MCF 10A (cell line): Measurements from ENCODE around the gene VPS29. TPM values are rescaled to one million over a fixed set of nuclear protein-coding genes. Genes with fewer than 3 reads are reported as not detected.

ENCODE experiments used
- BruUV-seq: library from RNA; stranded (reverse); fragments of 400-500 nt; replicated peaks from 2 replicates; lab custom pipeline; 2021; lab: Mats Ljungman, UMichigan
- CTCF ChIA-PET: fragments of 300-600 bp; sonication (Branson Sonifier 250); formaldehyde crosslinking; extraction: SDS; loops from one replicate; lab custom pipeline; 2021; ENCODE audit warnings: antibody characterized with exemption, inconsistent platforms; lab: Yijun Ruan, JAX
- POLR2A ChIA-PET: fragments of 300-600, 350-650 bp; sonication (Branson Sonifier 250); formaldehyde crosslinking; extraction: SDS; loops from one replicate; lab custom pipeline; 2020; ENCODE audit warnings: antibody characterized with exemption, inconsistent platforms; lab: Yijun Ruan, JAX
- DNase-seq: peaks from one replicate; pipeline ENCODE4 v3.0.0-alpha.2; 2018; ENCODE audit not compliant: unreplicated experiment
- H3K27ac Mint-ChIP-seq: one replicate; pipeline ENCODE4 v1.8.0; 2022; ENCODE audit warnings: mild to moderate bottlenecking, low read depth, mixed read lengths; ENCODE audit not compliant: unreplicated experiment
- H3K27me3 Mint-ChIP-seq: one replicate; pipeline ENCODE4 v1.8.0; 2022; ENCODE audit warnings: mixed read lengths; ENCODE audit not compliant: insufficient read depth, unreplicated experiment
- H3K36me3 Mint-ChIP-seq: one replicate; pipeline ENCODE4 v1.8.0; 2022; ENCODE audit warnings: mild to moderate bottlenecking, moderate library complexity, mixed read lengths; ENCODE audit not compliant: insufficient read depth, unreplicated experiment
- H3K4me1 Mint-ChIP-seq: one replicate; pipeline ENCODE4 v1.8.0; 2022; ENCODE audit warnings: mixed read lengths; ENCODE audit not compliant: insufficient read depth, unreplicated experiment
- H3K4me3 Mint-ChIP-seq: one replicate; pipeline ENCODE4 v1.8.0; 2022; ENCODE audit warnings: mild to moderate bottlenecking, moderate library complexity, mixed read lengths; ENCODE audit not compliant: unreplicated experiment
- H3K9me3 Mint-ChIP-seq: one replicate; pipeline ENCODE4 v1.8.0; 2022; ENCODE audit warnings: mixed read lengths; ENCODE audit not compliant: unreplicated experiment
- intact Hi-C: fragments of 100-400 bp; cut with micrococcal nuclease; formaldehyde crosslinking; loops from 2 replicates; pipeline ENCODE4 v1.14.1; 2022
- total RNA-seq: library from RNA; stranded (reverse); gene quantifications from 2 replicates; pipeline ENCODE4 v1.2.3, GENCODE V29; 2022
- TF ChIP-seq, protein P1 (sequence below): fragments of 200-600 bp; IDR thresholded peaks from one replicate; pipeline ENCODE4 v1.8.0; 2022; ENCODE audit warnings: antibody characterized with exemption, mild to moderate bottlenecking; ENCODE audit not compliant: unreplicated experiment

VPS29 gene
- total RNA-seq, 1 experiment from 2014 or later, result 131 TPM

- Mint-ChIP-seq H3K9me3 (no peaks in the 10 kb centered on the region), H3K36me3 (peaks cover 74% of the 10 kb centered on the region), H3K4me3 (no peak overlapping the region), H3K4me1 (no peaks in the 10 kb centered on the region), H3K27me3 (no peaks in the 10 kb centered on the region), H3K27ac (no peak overlapping the region)
- POLR2A ChIA-PET, result no interaction called here
- no TSS peak for BruUV-seq
- DNase-seq, result no peak
- intact Hi-C loops, result no loop called here
- CTCF ChIA-PET, result interaction anchor here (1.3 to 2.2 kb wide), 2 partner anchors 13 to 158 kb away, joined by 3 to 6 read pairs; no protein-coding TSS in a partner anchor
- TF ChIP-seq, protein P1, sequence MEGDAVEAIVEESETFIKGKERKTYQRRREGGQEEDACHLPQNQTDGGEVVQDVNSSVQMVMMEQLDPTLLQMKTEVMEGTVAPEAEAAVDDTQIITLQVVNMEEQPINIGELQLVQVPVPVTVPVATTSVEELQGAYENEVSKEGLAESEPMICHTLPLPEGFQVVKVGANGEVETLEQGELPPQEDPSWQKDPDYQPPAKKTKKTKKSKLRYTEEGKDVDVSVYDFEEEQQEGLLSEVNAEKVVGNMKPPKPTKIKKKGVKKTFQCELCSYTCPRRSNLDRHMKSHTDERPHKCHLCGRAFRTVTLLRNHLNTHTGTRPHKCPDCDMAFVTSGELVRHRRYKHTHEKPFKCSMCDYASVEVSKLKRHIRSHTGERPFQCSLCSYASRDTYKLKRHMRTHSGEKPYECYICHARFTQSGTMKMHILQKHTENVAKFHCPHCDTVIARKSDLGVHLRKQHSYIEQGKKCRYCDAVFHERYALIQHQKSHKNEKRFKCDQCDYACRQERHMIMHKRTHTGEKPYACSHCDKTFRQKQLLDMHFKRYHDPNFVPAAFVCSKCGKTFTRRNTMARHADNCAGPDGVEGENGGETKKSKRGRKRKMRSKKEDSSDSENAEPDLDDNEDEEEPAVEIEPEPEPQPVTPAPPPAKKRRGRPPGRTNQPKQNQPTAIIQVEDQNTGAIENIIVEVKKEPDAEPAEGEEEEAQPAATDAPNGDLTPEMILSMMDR, result no peak
Measured at GRCh38 chr12:110444455-110444854, 57.5 kb downstream of the VPS29 start.

Other genes starting within 250 kb of the VPS29 start
- 272 and 308 TPM in 2 replicates for gene ATP2A2, start 220.9 kb downstream of the VPS29 start, total RNA-seq
- 76.3 and 87.1 TPM in 2 replicates for gene ANAPC7, start 98.4 kb downstream of the VPS29 start, total RNA-seq
- 230 and 245 TPM in 2 replicates for gene ARPC3, start 51.8 kb downstream of the VPS29 start, total RNA-seq
- gene GPN3, start 33.9 kb downstream of the VPS29 start, total RNA-seq, result 16.1 and 18.1 TPM in 2 replicates
- 19.9 and 25.8 TPM in 2 replicates for gene FAM216A, start 33.3 kb downstream of the VPS29 start, total RNA-seq
- gene RAD9B, start 220 bp upstream of the VPS29 start, total RNA-seq, result 1.0 and 1.5 TPM in 2 replicates
- 32.0 and 36.5 TPM in 2 replicates for gene PPTC7, start 81.2 kb upstream of the VPS29 start, total RNA-seq
- 36.5 and 38.9 TPM in 2 replicates for gene TCTN1, start 112.0 kb upstream of the VPS29 start, total RNA-seq
- not detected in 2 replicates for gene HVCN1, start 187.0 kb upstream of the VPS29 start, total RNA-seq
- 79.4 and 94.6 TPM in 2 replicates for gene PPP1CC, start 240.8 kb upstream of the VPS29 start, total RNA-seq